ENCODE measurements around the gene DPPA3. TPM values are rescaled to one million over a fixed set of nuclear protein-coding genes. Genes with fewer than 3 reads are reported as not detected.
"Not testable (repeated sequence)": the region's sequence is repeated elsewhere in the genome, so short reads cannot be mapped to it uniquely, and the experiment has no call there.

DPPA3 gene
- total and polyA plus RNA-seq, 2 experiments from 2014 or later, result 4.6 to 5.4 TPM

DNA sequence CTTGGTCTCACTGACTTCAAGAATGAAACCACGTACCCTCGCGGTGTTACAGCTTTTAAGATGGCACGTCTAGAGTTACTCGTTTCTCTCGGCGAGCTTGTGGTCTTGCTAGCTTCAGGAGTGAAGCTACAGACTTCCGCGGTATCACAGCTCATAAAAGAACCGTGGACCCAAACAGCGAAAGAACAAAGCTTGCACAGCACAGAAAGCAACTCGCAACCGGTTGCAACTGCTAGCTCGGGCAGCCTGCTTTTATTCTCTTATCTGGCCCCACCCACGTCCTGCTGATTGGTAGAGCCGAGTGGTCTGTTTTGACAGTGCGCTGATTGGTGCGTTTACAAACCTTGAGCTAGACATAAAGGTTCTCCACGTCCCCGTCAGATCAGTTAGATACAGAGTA lies 40.2 kb downstream of the DPPA3 start:
- Histone ChIP-seq H3K4me3 (no peak overlapping the region), H3K4me1 (ENCODE audit: insufficient read depth) (no peaks in the 10 kb centered on the region), H3K27ac (ENCODE audit: low read depth) (no peak overlapping the region), H3K36me3 (ENCODE audit: insufficient read depth) (no peaks in the 10 kb centered on the region), H3K4me2 (no peak overlapping the region), H3K9me2 (ENCODE audit: insufficient read depth) (no peaks in the 10 kb centered on the region), H3F3A (replicated peaks; ENCODE audit: low read depth) (peaks cover 7% of the 10 kb centered on the region; the same call in 1 of the 2 replicates), H4K20me1 (replicated peaks; ENCODE audit: insufficient read depth) (no peaks in the 10 kb centered on the region), H2AFZ (peak overlapping the region; percentile 63), H3K27me3 (ENCODE audit: insufficient read depth) (no peaks in the 10 kb centered on the region), H3K79me2 (replicated peaks; ENCODE audit: insufficient read depth) (no peaks in the 10 kb centered on the region)
- H3K36me3 Mint-ChIP-seq (ENCODE audit: low read depth), result peaks cover 10% of the 10 kb centered on the region
- TF ChIP-seq POLR2AphosphoS5 (IDR thresholded peaks at IDR 0.05; ENCODE audit: low read depth) (0 out of 2 replicates have a peak, but pooled peaks have one; percentile 27), EZH2 (IDR thresholded peaks at IDR 0.05; ENCODE audit: low read depth, unreplicated experiment) (no peak)
- H3K4me1 Mint-ChIP-seq, result peaks cover 6% of the 10 kb centered on the region; the same call in 1 of the 3 replicates
- DNase-seq (ENCODE audit: low spot score) (no peak), ATAC-seq (no peak)
- no peak overlapping the region for H3K4me3 Mint-ChIP-seq
- no peak overlapping the region for H3K27ac Mint-ChIP-seq
- H3K9me3 Mint-ChIP-seq, result peaks cover 11% of the 10 kb centered on the region
- H3K27me3 Mint-ChIP-seq (ENCODE audit: insufficient read depth, low read depth, poor library complexity), result peaks cover 8% of the 10 kb centered on the region

DNA sequence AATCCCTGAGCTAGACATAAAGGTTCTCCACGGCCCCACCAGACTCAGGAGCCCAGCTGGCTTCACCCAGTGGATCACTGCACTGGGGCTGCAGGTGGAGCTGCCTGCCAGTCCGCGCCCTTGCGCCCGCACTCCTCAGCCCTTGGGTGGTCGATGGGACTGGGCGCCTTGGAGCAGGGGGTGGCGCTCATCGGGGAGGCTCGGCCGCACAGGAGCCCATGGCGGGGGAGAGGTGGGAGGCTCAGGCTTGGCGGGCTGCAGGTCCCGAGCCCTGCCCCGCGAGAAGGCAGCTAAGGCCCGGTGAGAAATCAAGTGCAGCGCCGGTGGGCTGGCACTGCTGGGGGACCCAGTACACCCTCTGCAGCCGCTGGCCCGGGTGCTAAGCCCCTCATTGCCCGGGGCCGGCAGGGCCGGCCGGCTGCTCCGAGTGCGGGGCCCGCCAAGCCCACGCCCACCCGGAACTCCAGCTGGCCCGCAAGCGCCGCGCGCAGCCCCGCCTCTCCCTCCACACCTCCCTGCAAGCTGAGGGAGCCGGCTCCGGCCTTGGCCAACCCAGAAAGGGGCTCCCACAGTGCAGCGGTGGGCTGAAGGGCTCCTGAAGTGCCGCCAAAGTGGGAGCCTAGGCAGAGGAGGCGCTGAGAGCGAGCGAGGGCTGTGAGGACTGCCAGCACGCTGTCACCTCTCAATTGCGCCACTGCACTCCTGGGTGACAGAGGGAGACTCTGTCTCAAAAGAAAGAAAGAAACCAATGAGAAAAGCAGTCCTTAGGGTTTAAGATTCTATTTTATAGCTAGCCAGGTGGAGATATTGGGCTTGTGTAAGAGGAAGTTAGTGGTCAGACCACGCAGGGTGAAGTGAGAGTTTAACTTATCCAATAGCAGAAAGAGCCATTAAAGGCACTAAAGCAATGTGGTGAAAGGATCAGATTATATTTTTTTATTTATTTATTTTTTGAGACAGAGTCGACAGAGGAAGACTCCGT lies 41.0 kb downstream of the DPPA3 start:
- not testable (repeated sequence) for H3K79me2 ChIP-seq (replicated peaks; ENCODE audit: insufficient read depth); H3F3A ChIP-seq (replicated peaks; ENCODE audit: low read depth); H3K9me2 ChIP-seq (ENCODE audit: insufficient read depth); H3K4me1 ChIP-seq (ENCODE audit: insufficient read depth); H3K27ac Mint-ChIP-seq; H3K4me2 ChIP-seq; H3K27ac ChIP-seq (ENCODE audit: low read depth); H3K36me3 ChIP-seq (ENCODE audit: insufficient read depth); H3K4me3 ChIP-seq; H3K27me3 ChIP-seq (ENCODE audit: insufficient read depth); H3K36me3 Mint-ChIP-seq (ENCODE audit: low read depth); DNase-seq (ENCODE audit: low spot score); H4K20me1 ChIP-seq (replicated peaks; ENCODE audit: insufficient read depth); H3K27me3 Mint-ChIP-seq (ENCODE audit: insufficient read depth, low read depth, poor library complexity); H3K9me3 Mint-ChIP-seq; H3K4me1 Mint-ChIP-seq; ATAC-seq; H3K4me3 Mint-ChIP-seq
- H2AFZ ChIP-seq, result 0 out of 2 replicates have a peak overlapping the region, but pooled peaks have one; percentile 38

- H3K9me3 Mint-ChIP-seq; H3K27me3 Mint-ChIP-seq (ENCODE audit: insufficient read depth, low read depth, poor library complexity); H3K27ac ChIP-seq (ENCODE audit: low read depth); H3K36me3 ChIP-seq (ENCODE audit: insufficient read depth); H3K9me2 ChIP-seq (ENCODE audit: insufficient read depth); H2AFZ ChIP-seq; H4K20me1 ChIP-seq (replicated peaks; ENCODE audit: insufficient read depth); H3K27me3 ChIP-seq (ENCODE audit: insufficient read depth); H3K27ac Mint-ChIP-seq; H3K4me3 ChIP-seq; H3K36me3 Mint-ChIP-seq (ENCODE audit: low read depth); ATAC-seq; H3K4me3 Mint-ChIP-seq; H3K4me2 ChIP-seq; DNase-seq (ENCODE audit: low spot score); H3K79me2 ChIP-seq (replicated peaks; ENCODE audit: insufficient read depth): not testable (repeated sequence)
- peaks cover 30% of the 10 kb centered on the region for H3K4me1 ChIP-seq (ENCODE audit: insufficient read depth)
- peaks cover 18% of the 10 kb centered on the region; the same call in 1 of the 2 replicates for H3F3A ChIP-seq (replicated peaks; ENCODE audit: low read depth)
- H3K4me1 Mint-ChIP-seq, result peaks cover 22% of the 10 kb centered on the region
Measured at GRCh38 chr12:7755668-7756067, 44.4 kb downstream of the DPPA3 start.

DNA sequence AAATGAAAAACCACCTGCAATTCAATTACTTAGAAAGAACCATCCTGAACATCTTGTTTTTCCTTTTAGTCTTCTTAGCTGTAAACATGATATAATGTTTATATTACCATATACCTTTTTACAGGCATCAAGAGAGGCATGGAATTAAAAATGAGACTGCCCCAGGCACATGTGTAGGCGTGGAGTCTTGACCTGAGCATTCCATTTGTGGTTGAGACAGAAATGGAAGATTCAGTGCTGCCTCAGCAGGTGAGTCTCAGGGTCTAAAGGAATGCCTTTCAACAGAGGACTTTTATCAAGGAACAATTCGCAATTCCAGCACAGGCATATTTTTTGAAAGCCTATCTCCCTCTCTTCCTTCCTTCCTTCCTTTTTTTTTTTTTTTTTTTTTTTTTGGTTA lies 45.8 kb downstream of the DPPA3 start:
- peak; percentile 24 for DNase-seq (ENCODE audit: low spot score)
- Histone ChIP-seq H3K9me2 (ENCODE audit: insufficient read depth) (no peaks in the 10 kb centered on the region), H3K27ac (ENCODE audit: low read depth) (peak overlapping the region; percentile 92; the same call in 1 of the 2 replicates), H3K79me2 (replicated peaks; ENCODE audit: insufficient read depth) (no peaks in the 10 kb centered on the region), H2AFZ (no peak overlapping the region), H4K20me1 (replicated peaks; ENCODE audit: insufficient read depth) (no peaks in the 10 kb centered on the region), H3K36me3 (ENCODE audit: insufficient read depth) (no peaks in the 10 kb centered on the region), H3K27me3 (ENCODE audit: insufficient read depth) (no peaks in the 10 kb centered on the region), H3F3A (replicated peaks; ENCODE audit: low read depth) (peaks cover 11% of the 10 kb centered on the region; the same call in 1 of the 2 replicates), H3K4me3 (no peak overlapping the region), H3K4me2 (no peak overlapping the region), H3K4me1 (ENCODE audit: insufficient read depth) (peaks cover 30% of the 10 kb centered on the region)
- Mint-ChIP-seq H3K27me3 (ENCODE audit: insufficient read depth, low read depth, poor library complexity) (peaks cover 9% of the 10 kb centered on the region), H3K4me3 (no peak overlapping the region), H3K9me3 (peaks cover 4% of the 10 kb centered on the region; the same call in 1 of the 3 replicates), H3K36me3 (ENCODE audit: low read depth) (no peaks in the 10 kb centered on the region; the same call in 1 of the 3 replicates), H3K4me1 (peaks cover 20% of the 10 kb centered on the region), H3K27ac (no peak overlapping the region)
- ATAC-seq, result no peak
- no peak for TF ChIP-seq EZH2phosphoT487 (IDR thresholded peaks at IDR 0.05; ENCODE audit: unreplicated experiment)
- no peak for TF ChIP-seq POLR2AphosphoS5 (IDR thresholded peaks at IDR 0.05; ENCODE audit: low read depth)
- TF ChIP-seq ZNF114 (CRISPR knock-in tag; IDR thresholded peaks at IDR 0.05), result no peak
- no peak for TF ChIP-seq CTCF (conservative IDR thresholded peaks at IDR 0.05; ENCODE audit: low read depth in 2 of 2)
- TF ChIP-seq NANOG (IDR thresholded peaks at IDR 0.05; ENCODE audit: borderline replicate concordance), result no peak
- TF ChIP-seq REST (IDR thresholded peaks at IDR 0.05; ENCODE audit: unreplicated experiment), result no peak

Data from GM23338 (cell line).